ENCODE data around the gene LAS1L. TPM values are rescaled to one million over a fixed set of nuclear protein-coding genes. Genes with fewer than 3 reads are reported as not detected.

LAS1L gene
- total RNA-seq, 1 experiment from 2014 or later: 72.9 TPM

- H3K27ac ChIP-seq (ENCODE audit: insufficient read length, low read depth, low read length): peak overlapping the region; percentile 90
- H3K9ac ChIP-seq (ENCODE audit: extremely low read depth, insufficient read length, low read length): peak overlapping the region; percentile 26
- no peaks in the 10 kb centered on the region for H4K20me1 ChIP-seq (ENCODE audit: control insufficient read depth, insufficient read depth, insufficient read length)
- no peaks in the 10 kb centered on the region for H3K23me2 ChIP-seq (ENCODE audit: insufficient read length, low read depth, low read length, poor library complexity, severe bottlenecking)
- no peak overlapping the region for H2AK5ac ChIP-seq (ENCODE audit: insufficient read length, low read length)
- H3K56ac ChIP-seq (ENCODE audit: insufficient read length, low read depth, low read length): no peak overlapping the region
- no peak overlapping the region for H2BK12ac ChIP-seq (ENCODE audit: insufficient read length, low read depth, low read length)
- no CpG with 5 or more reads among the region's 4 CpGs for WGBS (ENCODE audit: extremely low coverage, insufficient read length, low lambda C conversion rate)
- Mint-ChIP-seq H3K27ac (peak overlapping the region; percentile 98), H3K4me1 (peaks cover 15 to 16% of the 10 kb centered on the region in 2 experiments), H3K4me3 (0 out of 5 replicates have a peak overlapping the region, but pooled peaks of 1 of the 2 experiments have one; percentile 24), H3K27me3 (ENCODE audit: low read depth) (no peaks in the 10 kb centered on the region), H3K9me3 (peaks cover 67 to 74% of the 10 kb centered on the region in 2 experiments), H3K36me3 (ENCODE audit: insufficient read depth in 1 of 3, low read depth in 3 of 3) (peaks cover 10 to 44% (median 16%) of the 10 kb centered on the region in 3 experiments)
- no peaks in the 10 kb centered on the region for H3K79me2 ChIP-seq (ENCODE audit: insufficient read depth, low read length)
- peak overlapping the region; percentile 3 for H3K4me2 ChIP-seq (ENCODE audit: insufficient read depth, insufficient read length, low read length)
- no peak overlapping the region for H4K91ac ChIP-seq (ENCODE audit: insufficient read length, low read depth, low read length)
- no peaks in the 10 kb centered on the region for H3K27me3 ChIP-seq (ENCODE audit: insufficient read depth, low read length)
- no peak overlapping the region for H3K14ac ChIP-seq (ENCODE audit: insufficient read depth, low read length)
- no peak overlapping the region for H3K4ac ChIP-seq (ENCODE audit: low read depth, low read length)
- no peaks in the 10 kb centered on the region; the same call in 1 of the 2 replicates for H3K4me1 ChIP-seq (ENCODE audit: insufficient read depth, low read length)
- H2BK5ac ChIP-seq (ENCODE audit: insufficient read length, low read length): no peak overlapping the region
- DNase-seq: peak; percentile 64
- H3T11ph ChIP-seq (ENCODE audit: low read length): peak overlapping the region; percentile 77
- no peak overlapping the region for H4K5ac ChIP-seq (ENCODE audit: insufficient read length, low read depth, low read length)
- no peak overlapping the region for H2BK15ac ChIP-seq (ENCODE audit: low read depth, low read length)
- H3K9me3 ChIP-seq (ENCODE audit: control insufficient read depth, low read depth, low read length): peaks cover 4% of the 10 kb centered on the region
- no peak overlapping the region for H3K18ac ChIP-seq (ENCODE audit: insufficient read length, low read depth, low read length)
- H3K79me1 ChIP-seq (ENCODE audit: insufficient read depth, low read depth, low read length, poor library complexity, severe bottlenecking): no peaks in the 10 kb centered on the region
- no peak overlapping the region for H3K23ac ChIP-seq (ENCODE audit: insufficient read length, low read depth, low read length)
- no peak for TF ChIP-seq CTCF (conservative IDR thresholded peaks at IDR 0.05)
- peak overlapping the region; percentile 48 for H2BK120ac ChIP-seq (ENCODE audit: low read depth, low read length, poor library complexity, severe bottlenecking)
- no peak overlapping the region for H2BK20ac ChIP-seq (ENCODE audit: low read depth, low read length, poor library complexity, severe bottlenecking)
- no peak overlapping the region for H2AFZ ChIP-seq (ENCODE audit: low read length)
- no peak overlapping the region for H4K8ac ChIP-seq (replicated peaks; ENCODE audit: insufficient read length, low read depth, low read length)
Observed at GRCh38 chrX:65463550-65463949, 71.0 kb downstream of the LAS1L start.

Other genes starting within 250 kb of the LAS1L start
- 126 and 129 TPM in 2 replicates for gene MSN, start 132.9 kb upstream of the LAS1L start, total RNA-seq (2021)

Data from H9 (cell line).